ENCODE measurements around the gene MRPS18A. TPM values are rescaled to one million over a fixed set of nuclear protein-coding genes. Genes with fewer than 3 reads are reported as not detected.
"Not testable (repeated sequence)": the region's sequence is repeated elsewhere in the genome, so short reads cannot be mapped to it uniquely, and the experiment has no call there.

The MRPS18A gene
- total RNA-seq, 2 experiments from 2014 or later: 45.4 to 52.9 TPM

GRCh38 chr6:43702171-43702533 is 14.6 kb upstream of the MRPS18A start:
- Mint-ChIP-seq H3K27me3 (peaks cover 34% of the 10 kb centered on the region), H3K9me3 (no peaks in the 10 kb centered on the region), H3K4me3 (no peak overlapping the region), H3K36me3 (ENCODE audit: low read depth) (no peaks in the 10 kb centered on the region), H3K4me1 (ENCODE audit: low read depth) (peaks cover 6% of the 10 kb centered on the region), H3K27ac (no peak overlapping the region)
- POLR2A ChIA-PET: no interaction called here
- no peak for DNase-seq
- intact Hi-C loops (cut with micrococcal nuclease): no loop called here
- no peak for TF ChIP-seq CTCF (IDR thresholded peaks at IDR 0.05)
- CTCF ChIA-PET: interaction anchor here (1.7 kb wide), 1 partner anchor 23 kb away, joined by 3 read pairs; no protein-coding TSS in a partner anchor
- ATAC-seq: no peak

DNA sequence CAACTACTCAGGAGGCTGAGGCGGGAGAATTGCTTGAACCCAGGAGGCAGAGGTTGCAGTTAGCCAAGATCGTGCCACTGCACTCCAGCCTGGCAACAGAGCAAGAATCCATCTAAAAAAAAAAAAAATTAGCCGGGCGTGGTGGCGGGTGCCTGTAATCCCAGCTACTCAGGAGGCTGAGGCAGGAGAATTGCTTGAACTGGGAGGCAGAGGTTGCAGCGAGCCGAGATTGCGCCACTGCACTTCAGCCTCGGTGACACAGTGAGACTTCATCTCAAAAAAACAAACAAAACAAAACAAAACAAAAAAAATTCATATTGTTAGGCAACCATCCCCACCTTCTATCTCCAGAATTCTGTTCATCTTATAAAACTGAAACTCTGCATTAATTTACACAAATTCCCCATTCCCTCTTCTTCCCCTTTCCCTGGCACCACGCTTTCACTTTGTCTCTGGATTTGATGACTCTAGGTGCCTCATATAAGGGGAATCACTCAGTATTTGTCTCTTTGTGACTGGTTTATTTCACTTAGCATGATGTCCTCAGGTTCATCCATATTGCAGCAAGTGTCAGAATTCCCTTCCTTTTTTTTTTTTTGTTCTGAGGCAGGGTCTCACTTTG is 13.5 kb upstream of the MRPS18A start:
- CTCF ChIA-PET: interaction anchor here (0.7 to 1.7 kb wide), 2 partner anchors 24 to 597 kb away, joined by 3 to 4 read pairs; no protein-coding TSS in a partner anchor
- H3K4me3 Mint-ChIP-seq; H3K9me3 Mint-ChIP-seq; intact Hi-C loops (cut with micrococcal nuclease); POLR2A ChIA-PET; DNase-seq; ATAC-seq; H3K4me1 Mint-ChIP-seq (ENCODE audit: low read depth); H3K27ac Mint-ChIP-seq; H3K36me3 Mint-ChIP-seq (ENCODE audit: low read depth): not testable (repeated sequence)
- peaks cover 32% of the 10 kb centered on the region for H3K27me3 Mint-ChIP-seq

DNA sequence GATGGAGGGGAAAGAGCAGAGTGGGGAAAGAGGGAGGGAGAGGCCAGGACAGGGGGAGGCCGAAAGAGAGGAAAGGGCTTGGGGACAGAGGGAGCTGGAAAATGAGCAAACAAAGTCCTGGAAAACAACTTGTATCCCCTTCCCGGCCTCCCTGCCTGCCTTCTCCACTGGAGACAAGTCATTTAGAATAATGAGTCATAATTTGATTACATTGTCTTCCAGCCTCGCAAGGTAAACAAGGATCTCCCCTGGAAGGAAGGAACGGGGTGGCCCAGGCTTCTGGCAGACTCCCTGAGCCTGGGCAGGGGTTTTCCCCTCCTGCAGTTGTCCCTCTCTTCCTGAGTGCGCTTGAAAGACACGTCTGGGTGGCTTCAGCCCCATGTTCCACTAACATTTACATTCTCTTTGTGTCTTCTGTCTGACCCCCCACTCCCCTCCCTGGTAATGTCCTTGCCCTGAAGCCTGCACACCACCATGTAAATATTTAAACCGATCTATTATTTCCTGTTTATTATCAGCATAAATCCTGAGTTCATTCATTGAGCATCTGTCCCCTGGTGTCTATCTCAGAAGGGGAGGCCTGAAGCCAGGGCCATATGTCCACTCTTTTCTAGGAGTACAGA is 12.1 kb upstream of the MRPS18A start:
- CTCF ChIA-PET: no interaction called here
- Mint-ChIP-seq H3K9me3 (no peaks in the 10 kb centered on the region), H3K36me3 (ENCODE audit: low read depth) (no peaks in the 10 kb centered on the region), H3K4me3 (no peak overlapping the region), H3K4me1 (ENCODE audit: low read depth) (no peaks in the 10 kb centered on the region), H3K27ac (no peak overlapping the region), H3K27me3 (peaks cover 26% of the 10 kb centered on the region)
- intact Hi-C loops (cut with micrococcal nuclease): no loop called here
- DNase-seq: no peak
- ATAC-seq: no peak
- TF ChIP-seq CTCF (IDR thresholded peaks at IDR 0.05): no peak
- POLR2A ChIA-PET: no interaction called here

- ChIA-PET POLR2A (no interaction called here), CTCF (no interaction called here)
- no peak for DNase-seq
- no peak overlapping the region for H3K4me3 Mint-ChIP-seq
- no peak for ATAC-seq
- no peak for TF ChIP-seq CTCF (IDR thresholded peaks at IDR 0.05)
- no peak overlapping the region for H3K27ac Mint-ChIP-seq
- peaks cover 27% of the 10 kb centered on the region for H3K27me3 Mint-ChIP-seq
- H3K9me3 Mint-ChIP-seq: no peaks in the 10 kb centered on the region
- H3K36me3 Mint-ChIP-seq (ENCODE audit: low read depth): no peaks in the 10 kb centered on the region
- no peaks in the 10 kb centered on the region for H3K4me1 Mint-ChIP-seq (ENCODE audit: low read depth)
- intact Hi-C loops (cut with micrococcal nuclease): no loop called here
Observed at GRCh38 chr6:43698584-43699349, 11.2 kb upstream of the MRPS18A start.

GRCh38 chr6:43697421-43697820 is 9.8 kb upstream of the MRPS18A start:
- no peak overlapping the region for H3K27ac Mint-ChIP-seq
- H3K36me3 Mint-ChIP-seq (ENCODE audit: low read depth): no peaks in the 10 kb centered on the region
- H3K27me3 Mint-ChIP-seq: peaks cover 18% of the 10 kb centered on the region
- DNase-seq: no peak
- intact Hi-C loops (cut with micrococcal nuclease): no loop called here
- no peak for TF ChIP-seq CTCF (IDR thresholded peaks at IDR 0.05)
- POLR2A ChIA-PET: no interaction called here
- H3K4me3 Mint-ChIP-seq: no peak overlapping the region
- H3K9me3 Mint-ChIP-seq: no peaks in the 10 kb centered on the region
- ATAC-seq: no peak
- H3K4me1 Mint-ChIP-seq (ENCODE audit: low read depth): no peaks in the 10 kb centered on the region
- CTCF ChIA-PET: interaction anchor here (1.2 kb wide), 1 partner anchor 376 kb away, joined by 3 read pairs; no protein-coding TSS in a partner anchor

Measured in activated CD8-positive, alpha-beta T cell treated with anti-CD3 and anti-CD28 coated beads for 36 hours (primary cell).